Testis (tissue), 2 donors: ENCODE results near the gene DTNA.

Experiments
- POLR2A ChIP-seq: fragments of 450-650 bp; IDR thresholded peaks from one replicate; pipeline ENCODE4 v1.6.1; 2017; ENCODE audit warnings: antibody characterized with exemption, mild to moderate bottlenecking, moderate library complexity
- TF ChIP-seq, protein P1 (sequence below), 3 experiments: fragments of 450-650 bp in 2 of 3; fragments of 200-600 bp in 1 of 3; sonication (generic) in 1 of 3; IDR thresholded peaks; one replicate each; pipeline ENCODE4 v1.5.1; 2016 to 2019; ENCODE audit warnings: antibody characterized with exemption in 3 of 3, mild to moderate bottlenecking in 2 of 3, moderate library complexity in 1 of 3

DNA sequence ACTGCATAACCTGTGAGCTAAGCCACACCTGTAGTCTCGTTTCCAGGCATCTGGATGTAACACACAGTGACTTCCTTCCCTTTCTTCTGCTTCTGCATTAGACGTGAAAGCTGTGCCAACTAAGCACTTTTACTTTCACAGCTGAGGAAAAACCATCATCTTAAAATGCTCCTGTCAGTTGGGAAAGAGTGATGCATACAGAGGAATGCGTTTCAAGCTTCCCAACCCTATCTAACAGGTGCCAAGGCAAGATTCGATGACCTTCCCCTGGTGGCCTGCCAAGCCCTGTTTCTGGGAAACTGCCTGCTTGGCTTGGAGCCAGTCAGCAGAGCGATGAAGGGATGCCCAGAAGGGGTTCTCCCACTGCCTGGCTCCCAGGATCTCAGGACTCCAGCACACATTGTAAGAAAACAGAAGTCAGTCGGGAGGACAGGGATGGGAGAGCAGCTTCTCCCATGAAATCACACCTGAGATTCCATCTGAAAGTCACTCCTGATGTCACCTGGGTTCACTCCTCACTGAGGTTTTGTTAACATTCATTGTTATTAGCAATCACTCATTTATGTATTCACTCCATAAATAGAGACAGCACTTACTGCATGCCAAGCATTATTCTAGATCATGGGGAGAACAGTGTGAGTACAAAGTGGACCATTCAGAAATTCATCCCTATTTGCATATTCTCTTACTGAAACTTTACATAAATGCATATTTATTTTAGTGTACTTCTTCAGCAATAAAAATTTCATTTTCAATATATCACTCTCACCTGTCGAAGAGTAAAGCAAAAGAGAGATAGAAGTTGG, 64.1 kb downstream of the DTNA start:
- TF ChIP-seq, protein P1, sequence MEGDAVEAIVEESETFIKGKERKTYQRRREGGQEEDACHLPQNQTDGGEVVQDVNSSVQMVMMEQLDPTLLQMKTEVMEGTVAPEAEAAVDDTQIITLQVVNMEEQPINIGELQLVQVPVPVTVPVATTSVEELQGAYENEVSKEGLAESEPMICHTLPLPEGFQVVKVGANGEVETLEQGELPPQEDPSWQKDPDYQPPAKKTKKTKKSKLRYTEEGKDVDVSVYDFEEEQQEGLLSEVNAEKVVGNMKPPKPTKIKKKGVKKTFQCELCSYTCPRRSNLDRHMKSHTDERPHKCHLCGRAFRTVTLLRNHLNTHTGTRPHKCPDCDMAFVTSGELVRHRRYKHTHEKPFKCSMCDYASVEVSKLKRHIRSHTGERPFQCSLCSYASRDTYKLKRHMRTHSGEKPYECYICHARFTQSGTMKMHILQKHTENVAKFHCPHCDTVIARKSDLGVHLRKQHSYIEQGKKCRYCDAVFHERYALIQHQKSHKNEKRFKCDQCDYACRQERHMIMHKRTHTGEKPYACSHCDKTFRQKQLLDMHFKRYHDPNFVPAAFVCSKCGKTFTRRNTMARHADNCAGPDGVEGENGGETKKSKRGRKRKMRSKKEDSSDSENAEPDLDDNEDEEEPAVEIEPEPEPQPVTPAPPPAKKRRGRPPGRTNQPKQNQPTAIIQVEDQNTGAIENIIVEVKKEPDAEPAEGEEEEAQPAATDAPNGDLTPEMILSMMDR (IDR thresholded peaks at IDR 0.05), result no peak
- TF ChIP-seq POLR2A, result no peak
